Measurements from ENCODE around the gene PRR19. TPM values are rescaled to one million over a fixed set of nuclear protein-coding genes. Genes with fewer than 3 reads are reported as not detected.
A peak's percentile ranks its signal among the peaks of the same experiment; 100 is the strongest.

The PRR19 gene
- total and polyA plus RNA-seq, 7 donors, result 0.17 to 0.73 (median 0.51) TPM; not detected in 2

DNA sequence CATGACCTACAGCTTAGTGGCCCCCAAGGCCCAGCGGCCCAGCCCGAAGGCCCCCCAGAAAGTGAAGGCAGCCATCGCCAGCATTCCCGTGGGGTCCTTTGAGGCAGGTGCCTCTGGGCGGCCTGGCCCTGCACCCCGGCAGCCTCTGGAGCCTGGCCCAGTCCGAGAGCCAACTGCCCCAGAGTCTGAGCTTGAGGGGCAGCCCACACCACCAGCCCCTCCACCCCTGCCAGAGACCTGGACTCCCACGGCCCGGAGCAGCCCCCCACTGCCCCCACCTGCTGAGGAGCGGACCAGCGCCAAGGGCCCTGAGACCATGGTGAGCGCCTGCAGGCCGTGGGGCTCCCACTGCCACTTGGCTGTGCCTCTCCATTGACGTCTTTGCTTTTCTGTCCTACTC is 9.0 kb upstream of the PRR19 start:
- TF ChIP-seq, protein P1, sequence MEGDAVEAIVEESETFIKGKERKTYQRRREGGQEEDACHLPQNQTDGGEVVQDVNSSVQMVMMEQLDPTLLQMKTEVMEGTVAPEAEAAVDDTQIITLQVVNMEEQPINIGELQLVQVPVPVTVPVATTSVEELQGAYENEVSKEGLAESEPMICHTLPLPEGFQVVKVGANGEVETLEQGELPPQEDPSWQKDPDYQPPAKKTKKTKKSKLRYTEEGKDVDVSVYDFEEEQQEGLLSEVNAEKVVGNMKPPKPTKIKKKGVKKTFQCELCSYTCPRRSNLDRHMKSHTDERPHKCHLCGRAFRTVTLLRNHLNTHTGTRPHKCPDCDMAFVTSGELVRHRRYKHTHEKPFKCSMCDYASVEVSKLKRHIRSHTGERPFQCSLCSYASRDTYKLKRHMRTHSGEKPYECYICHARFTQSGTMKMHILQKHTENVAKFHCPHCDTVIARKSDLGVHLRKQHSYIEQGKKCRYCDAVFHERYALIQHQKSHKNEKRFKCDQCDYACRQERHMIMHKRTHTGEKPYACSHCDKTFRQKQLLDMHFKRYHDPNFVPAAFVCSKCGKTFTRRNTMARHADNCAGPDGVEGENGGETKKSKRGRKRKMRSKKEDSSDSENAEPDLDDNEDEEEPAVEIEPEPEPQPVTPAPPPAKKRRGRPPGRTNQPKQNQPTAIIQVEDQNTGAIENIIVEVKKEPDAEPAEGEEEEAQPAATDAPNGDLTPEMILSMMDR (IDR thresholded peaks at IDR 0.05), result no peak
- ATAC-seq, result no peak
- Histone ChIP-seq H3K27me3 (ENCODE audit: insufficient read depth in 3 of 3, low read length in 2 of 3) (no peaks in the 10 kb centered on the region), H3K27ac (no peak overlapping the region), H3K4me3 (no peak overlapping the region), H3K36me3 (ENCODE audit: insufficient read depth in 1 of 2, low read depth in 1 of 2) (peaks cover 4 to 76% of the 10 kb centered on the region in 2 donors), H3K9me3 (no peaks in the 10 kb centered on the region), H3K4me1 (no peaks in the 10 kb centered on the region)
- DNase-seq, result peak in 1 of 2 donors; percentile 11
- WGBS, 3 donors, result 79 to 87% (median 82%) methylated on average over 14 of the region's 14 CpGs
- intact Hi-C loops (cut with DNase I), result loop anchor here in 1 of 2 donors (10.0 kb wide), 1 partner anchor 158 kb away; the partner anchor contains the start of gene POU2F2

DNA sequence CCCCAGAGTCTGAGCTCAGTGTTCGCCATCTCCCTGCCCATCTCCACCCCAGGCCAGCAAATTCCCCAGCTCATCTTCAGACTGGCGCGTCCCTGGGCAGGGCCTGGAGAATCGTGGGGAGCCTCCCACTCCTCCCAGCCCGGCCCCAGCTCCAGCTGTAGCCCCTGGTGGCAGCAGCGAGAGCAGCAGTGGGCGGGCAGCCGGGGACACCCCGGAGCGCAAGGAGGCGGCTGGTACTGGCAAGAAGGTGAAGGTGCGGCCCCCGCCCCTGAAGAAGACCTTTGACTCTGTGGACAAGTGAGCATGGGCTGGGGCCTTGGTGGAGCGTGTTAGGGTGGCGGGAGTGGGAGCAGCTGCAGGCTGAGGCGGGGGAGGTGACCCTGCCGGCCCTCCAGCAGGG is 8.4 kb upstream of the PRR19 start:
- no peaks in the 10 kb centered on the region for H3K27me3 ChIP-seq (ENCODE audit: insufficient read depth in 3 of 3, low read length in 2 of 3)
- no peak overlapping the region for H3K4me3 ChIP-seq
- intact Hi-C loops (cut with DNase I), result loop anchor here in 1 of 2 donors (10.0 kb wide), 1 partner anchor 159 kb away; the partner anchor contains the start of gene POU2F2
- ATAC-seq (no peak), DNase-seq (peak in 1 of 2 donors; percentile 14)
- H3K4me1 ChIP-seq, result no peaks in the 10 kb centered on the region
- 81 to 83% (median 82%) methylated on average over 17 of the region's 17 CpGs for WGBS, 3 donors
- TF ChIP-seq, protein P1 (IDR thresholded peaks at IDR 0.05), result no peak
- H3K9me3 ChIP-seq, result no peaks in the 10 kb centered on the region
- H3K27ac ChIP-seq, result no peak overlapping the region
- H3K36me3 ChIP-seq (ENCODE audit: insufficient read depth in 1 of 2, low read depth in 1 of 2), result peaks cover 4 to 70% of the 10 kb centered on the region in 2 donors

DNA sequence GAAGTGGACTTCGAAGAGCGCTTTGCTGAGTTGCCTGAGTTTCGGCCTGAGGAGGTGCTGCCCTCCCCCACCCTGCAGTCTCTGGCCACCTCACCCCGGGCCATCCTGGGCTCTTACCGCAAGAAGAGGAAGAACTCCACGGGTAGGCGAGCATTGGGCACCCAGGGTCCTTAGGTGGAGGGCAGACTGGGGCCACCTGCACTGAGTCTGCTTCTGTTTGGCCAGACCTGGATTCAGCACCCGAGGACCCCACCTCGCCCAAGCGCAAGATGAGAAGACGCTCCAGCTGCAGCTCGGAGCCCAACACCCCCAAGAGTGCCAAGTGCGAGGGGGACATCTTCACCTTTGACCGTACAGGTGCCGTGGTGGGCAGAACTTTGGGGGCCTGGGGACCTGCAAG is 8.0 kb upstream of the PRR19 start:
- peak in 1 of 2 donors; percentile 8 for DNase-seq
- H3K36me3 ChIP-seq (ENCODE audit: insufficient read depth in 1 of 2, low read depth in 1 of 2), result peaks cover 4 to 66% of the 10 kb centered on the region in 2 donors
- whole genome bisulfite sequencing, 3 donors, result 88 to 91% (median 90%) methylated on average over 15 of the region's 15 CpGs
- no peak for ATAC-seq
- TF ChIP-seq, protein P1 (IDR thresholded peaks at IDR 0.05), result no peak
- H3K9me3 ChIP-seq, result no peaks in the 10 kb centered on the region
- no peak overlapping the region for H3K4me3 ChIP-seq
- no peaks in the 10 kb centered on the region for H3K27me3 ChIP-seq (ENCODE audit: insufficient read depth in 3 of 3, low read length in 2 of 3)
- H3K4me1 ChIP-seq, result no peaks in the 10 kb centered on the region
- no peak overlapping the region for H3K27ac ChIP-seq
- intact Hi-C loops (cut with DNase I), result loop anchor here in 1 of 2 donors (10.0 kb wide), 1 partner anchor 159 kb away; the partner anchor contains the start of gene POU2F2

DNA sequence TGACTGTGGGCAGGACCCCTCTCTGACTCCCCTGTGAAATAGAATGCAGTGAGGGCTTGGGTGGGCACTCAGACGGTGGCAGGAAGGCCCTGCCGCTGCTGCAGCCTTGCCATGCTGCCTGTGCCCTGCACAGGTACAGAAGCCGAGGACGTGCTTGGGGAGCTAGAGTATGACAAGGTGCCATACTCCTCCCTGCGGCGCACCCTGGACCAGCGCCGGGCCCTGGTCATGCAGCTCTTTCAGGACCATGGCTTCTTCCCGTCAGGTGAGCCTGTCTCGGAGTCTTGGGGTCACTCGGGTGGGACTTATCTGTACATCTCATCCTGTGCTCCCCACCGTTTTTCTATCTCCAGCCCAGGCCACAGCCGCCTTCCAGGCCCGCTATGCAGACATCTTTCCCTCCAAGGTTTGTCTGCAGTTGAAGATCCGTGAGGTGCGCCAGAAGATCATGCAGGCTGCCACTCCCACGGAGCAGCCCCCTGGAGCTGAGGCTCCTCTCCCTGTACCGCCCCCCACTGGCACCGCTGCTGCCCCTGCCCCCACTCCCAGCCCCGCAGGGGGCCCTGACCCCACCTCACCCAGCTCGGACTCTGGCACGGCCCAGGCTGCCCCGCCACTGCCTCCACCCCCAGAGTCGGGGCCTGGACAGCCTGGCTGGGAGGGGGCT is 7.3 kb upstream of the PRR19 start:
- peak in 1 of 2 donors; percentile 11 for DNase-seq

More for the DNA sequence above, 7.3 kb upstream of the PRR19 start:
- Histone ChIP-seq H3K27ac (no peak overlapping the region), H3K4me1 (no peaks in the 10 kb centered on the region), H3K27me3 (ENCODE audit: insufficient read depth in 3 of 3, low read length in 2 of 3) (no peaks in the 10 kb centered on the region), H3K36me3 (ENCODE audit: insufficient read depth in 1 of 2, low read depth in 1 of 2) (peaks cover 4 to 59% of the 10 kb centered on the region in 2 donors), H3K4me3 (no peak overlapping the region), H3K9me3 (no peaks in the 10 kb centered on the region)
- intact Hi-C loops (cut with DNase I), result loop anchor here (5.0 to 10.0 kb wide), 3 partner anchors 47 to 162 kb away; partner anchors contain the start of gene POU2F2 (in 2 of the 2)
- TF ChIP-seq, protein P1 (IDR thresholded peaks at IDR 0.05), result no peak
- 77 to 80% (median 78%) methylated on average over 22 to 24 of the region's 24 CpGs for WGBS, 3 donors
- no peak for ATAC-seq
